Measurements from ENCODE around the gene ABLIM2. TPM values are rescaled to one million over a fixed set of nuclear protein-coding genes. Genes with fewer than 3 reads are reported as not detected.

ABLIM2 gene
- total RNA-seq, 4 donors from 2014 or later = 177 to 281 (median 244) TPM

- in situ Hi-C loops (cut with MboI; ENCODE audit: low sequenced_read_pairs in 4 of 4) (no loop called here), intact Hi-C loops (cut with DNase I; ENCODE audit: low total_unique reads) (no loop called here)
- H3K9me3 ChIP-seq = no peaks in the 10 kb centered on the region
- H3K4me3 ChIP-seq = no peak overlapping the region
- H3K36me3 ChIP-seq = peaks cover 0 to 71% of the 10 kb centered on the region in 2 donors
- TF ChIP-seq POLR2A (IDR thresholded peaks at IDR 0.05) = no peak
- TF ChIP-seq CTCF (IDR thresholded peaks at IDR 0.05 in 4 of 5, conservative IDR thresholded peaks at IDR 0.05 in 1 of 5) = no peak
- no peaks in the 10 kb centered on the region for H3K27me3 ChIP-seq
- peak overlapping the region in 3 of 4 donors; percentile 31 to 74 (median 68) for H3K27ac ChIP-seq
- DNase-seq (no peak), ATAC-seq (no peak)
- H3K4me1 ChIP-seq = peaks cover 0 to 5% of the 10 kb centered on the region in 2 donors
Measured at GRCh38 chr4:8079031-8079885, 79.4 kb downstream of the ABLIM2 start.

GRCh38 chr4:8078610-8079015, 80.0 kb downstream of the ABLIM2 start:
- no peak for TF ChIP-seq POLR2A (IDR thresholded peaks at IDR 0.05)
- Histone ChIP-seq H3K27ac (peak overlapping the region in 3 of 4 donors; percentile 8 to 68 (median 30)), H3K36me3 (peaks cover 0 to 72% of the 10 kb centered on the region in 2 donors), H3K27me3 (no peaks in the 10 kb centered on the region), H3K4me1 (peaks cover 0 to 5% of the 10 kb centered on the region in 2 donors), H3K9me3 (no peaks in the 10 kb centered on the region), H3K4me3 (no peak overlapping the region)
- intact Hi-C loops (cut with DNase I; ENCODE audit: low total_unique reads) (no loop called here), in situ Hi-C loops (cut with MboI; ENCODE audit: low sequenced_read_pairs in 4 of 4) (no loop called here)
- DNase-seq (no peak), ATAC-seq (no peak)

- Histone ChIP-seq H3K27ac (peak overlapping the region in 2 of 4 donors; percentile 30 to 68), H3K27me3 (no peaks in the 10 kb centered on the region), H3K36me3 (peaks cover 0 to 77% of the 10 kb centered on the region in 2 donors), H3K9me3 (no peaks in the 10 kb centered on the region), H3K4me1 (peaks cover 0 to 5% of the 10 kb centered on the region in 2 donors), H3K4me3 (no peak overlapping the region)
- DNase-seq = no peak
- ATAC-seq = no peak
- in situ Hi-C loops (cut with MboI; ENCODE audit: low sequenced_read_pairs in 4 of 4) (no loop called here), intact Hi-C loops (cut with DNase I; ENCODE audit: low total_unique reads) (no loop called here)
- no peak for TF ChIP-seq CTCF (IDR thresholded peaks at IDR 0.05 in 4 of 5, conservative IDR thresholded peaks at IDR 0.05 in 1 of 5)
- no peak for TF ChIP-seq POLR2A (IDR thresholded peaks at IDR 0.05)
Measured at GRCh38 chr4:8078109-8078494, 80.5 kb downstream of the ABLIM2 start.

- Histone ChIP-seq H3K27me3 (no peaks in the 10 kb centered on the region), H3K36me3 (peaks cover 0 to 84% of the 10 kb centered on the region in 2 donors), H3K4me1 (peaks cover 0 to 5% of the 10 kb centered on the region in 2 donors), H3K27ac (peak overlapping the region in 3 of 4 donors; percentile 4 to 68 (median 30)), H3K4me3 (no peak overlapping the region), H3K9me3 (no peaks in the 10 kb centered on the region)
- DNase-seq (no peak), ATAC-seq (no peak)
- intact Hi-C loops (cut with DNase I; ENCODE audit: low total_unique reads) (no loop called here), in situ Hi-C loops (cut with MboI; ENCODE audit: low sequenced_read_pairs in 4 of 4) (no loop called here)
- TF ChIP-seq CTCF (IDR thresholded peaks at IDR 0.05 in 4 of 5, conservative IDR thresholded peaks at IDR 0.05 in 1 of 5) (no peak), POLR2A (IDR thresholded peaks at IDR 0.05) (peak in 1 of 2 donors; percentile 1)
Measured at GRCh38 chr4:8077181-8078108, 81.2 kb downstream of the ABLIM2 start.

Measured in gastrocnemius medialis (tissue), 4 donors.